Measurements from ENCODE around the gene TECPR1. TPM values are rescaled to one million over a fixed set of nuclear protein-coding genes. Genes with fewer than 3 reads are reported as not detected.
A peak's percentile ranks its signal among the peaks of the same experiment; 100 is the strongest.

TECPR1 gene
- total and polyA plus RNA-seq, 2 donors (not counting 3 experiments of a cell fraction or from before 2014, with no cell fraction given): 12.3 to 97.5 TPM

- H3K27me3 ChIP-seq (ENCODE audit: control insufficient read depth in 2 of 2, insufficient read depth in 2 of 2, low read length in 2 of 2): no peaks in the 10 kb centered on the region
- H4K20me1 ChIP-seq (replicated peaks; ENCODE audit: control insufficient read depth, extremely low read depth, insufficient read depth, low read length): no peaks in the 10 kb centered on the region
- DNase-seq (ENCODE audit: low read depth, low spot score): peak; percentile 59
- ChIA-PET CTCF (interaction anchor here (0.6 to 2.5 kb wide), 8 partner anchors 12 to 575 kb away, joined by 3 to 12 read pairs (median 3); partner anchors contain the start of gene TECPR1), POLR2A (interaction anchor here (0.8 kb wide), 1 partner anchor 15 kb away, joined by 3 read pairs; no protein-coding TSS in a partner anchor)
- dilution Hi-C loops (cut with MboI; ENCODE audit: extremely low pct_ligation_motif_present, low sequenced_read_pairs): no loop called here
- peak overlapping the region; percentile 87 for H3K27ac ChIP-seq (ENCODE audit: insufficient read depth, low read depth, low read length)
- TF ChIP-seq JUN (IDR thresholded peaks at IDR 0.05; ENCODE audit: borderline replicate concordance, insufficient read depth, insufficient read length, low read depth) (no peak), FOS (IDR thresholded peaks at IDR 0.05; ENCODE audit: borderline replicate concordance, insufficient read depth, low read length) (peak; percentile 22), MAX (IDR thresholded peaks at IDR 0.05; ENCODE audit: insufficient read depth, insufficient read length) (no peak)
- H3K4me3 ChIP-seq (replicated peaks in 1 of 3; ENCODE audit: insufficient read depth in 1 of 3, low read depth in 1 of 3, low read length in 3 of 3): no peak overlapping the region
- H3K79me2 ChIP-seq (ENCODE audit: control insufficient read depth, insufficient read depth, low read length): no peaks in the 10 kb centered on the region
- peak; percentile 93 for FAIRE-seq
- peak overlapping the region; percentile 56 for H2AFZ ChIP-seq (ENCODE audit: low read depth, low read length)
- H3K4me1 ChIP-seq (ENCODE audit: control insufficient read depth, extremely low read depth, insufficient read depth, low read length): peaks cover 8% of the 10 kb centered on the region
- H3K4me2 ChIP-seq (ENCODE audit: insufficient read depth, low read length): peak overlapping the region; percentile 78
- intact Hi-C loops (cut with micrococcal nuclease): loop anchor here (1.0 to 2.0 kb wide), 2 partner anchors 15 kb away; partner anchors contain the start of gene BRI3
- no peaks in the 10 kb centered on the region for H3K9me1 ChIP-seq (replicated peaks; ENCODE audit: control insufficient read depth, extremely low read depth, insufficient read depth, low read length)
- H3K9me3 ChIP-seq (replicated peaks; ENCODE audit: control insufficient read depth, insufficient read depth, low read length): no peaks in the 10 kb centered on the region
- H3K9ac ChIP-seq (replicated peaks; ENCODE audit: extremely low read depth, insufficient read depth, low read length): peak overlapping the region; percentile 55
- no TSS peak for BruUV-seq (replicated peaks)
- no peaks in the 10 kb centered on the region for H3K36me3 ChIP-seq (ENCODE audit: control insufficient read depth in 2 of 2, extremely low read depth in 1 of 2, insufficient read depth in 2 of 2, low read length in 2 of 2)
Measured at GRCh38 chr7:98265841-98266271, 13.8 kb upstream of the TECPR1 start.

- POLR2A ChIA-PET: no interaction called here
- H3K36me3 ChIP-seq (ENCODE audit: control insufficient read depth in 2 of 2, extremely low read depth in 1 of 2, insufficient read depth in 2 of 2, low read length in 2 of 2): no peaks in the 10 kb centered on the region
- H2AFZ ChIP-seq (ENCODE audit: low read depth, low read length): no peak overlapping the region
- DNase-seq (ENCODE audit: low read depth, low spot score): no peak
- dilution Hi-C loops (cut with MboI; ENCODE audit: extremely low pct_ligation_motif_present, low sequenced_read_pairs) (no loop called here), intact Hi-C loops (cut with micrococcal nuclease) (no loop called here)
- H3K9me1 ChIP-seq (replicated peaks; ENCODE audit: control insufficient read depth, extremely low read depth, insufficient read depth, low read length): no peaks in the 10 kb centered on the region
- peaks cover 2% of the 10 kb centered on the region for H3K4me1 ChIP-seq (ENCODE audit: control insufficient read depth, extremely low read depth, insufficient read depth, low read length)
- no peak overlapping the region for H3K4me2 ChIP-seq (ENCODE audit: insufficient read depth, low read length)
- CTCF ChIA-PET: interaction anchor here (1.0 kb wide), 1 partner anchor 9 kb away, joined by 3 read pairs; no protein-coding TSS in a partner anchor
- BruUV-seq (replicated peaks): no TSS peak
- no peak overlapping the region for H3K4me3 ChIP-seq (replicated peaks in 1 of 3; ENCODE audit: insufficient read depth in 1 of 3, low read depth in 1 of 3, low read length in 3 of 3)
- H3K79me2 ChIP-seq (ENCODE audit: control insufficient read depth, insufficient read depth, low read length): peaks cover 12% of the 10 kb centered on the region
- no peak overlapping the region for H3K27ac ChIP-seq (ENCODE audit: insufficient read depth, low read depth, low read length)
- TF ChIP-seq MAX (IDR thresholded peaks at IDR 0.05; ENCODE audit: insufficient read depth, insufficient read length) (no peak), GATA2 (IDR thresholded peaks at IDR 0.05; ENCODE audit: insufficient read depth, insufficient read length, low read depth, low read length) (no peak), MYC (IDR thresholded peaks at IDR 0.05; ENCODE audit: low read depth, low read length) (no peak), CTCF (IDR thresholded peaks at IDR 0.05; ENCODE audit: extremely low read depth in 1 of 2, insufficient read depth in 1 of 2, low read depth in 1 of 2, low read length in 2 of 2) (no peak), FOS (IDR thresholded peaks at IDR 0.05; ENCODE audit: borderline replicate concordance, insufficient read depth, low read length) (no peak), POLR2A (IDR thresholded peaks at IDR 0.05; ENCODE audit: low read depth, low read length) (no peak), JUN (IDR thresholded peaks at IDR 0.05; ENCODE audit: borderline replicate concordance, insufficient read depth, insufficient read length, low read depth) (no peak), POLR2AphosphoS5 (IDR thresholded peaks at IDR 0.05; ENCODE audit: insufficient read depth, low read depth, low read length) (no peak), EZH2 (IDR thresholded peaks at IDR 0.05; ENCODE audit: borderline replicate concordance, low read depth, low read length, severe bottlenecking) (no peak)
- H3K9ac ChIP-seq (replicated peaks; ENCODE audit: extremely low read depth, insufficient read depth, low read length): no peak overlapping the region
- H3K9me3 ChIP-seq (replicated peaks; ENCODE audit: control insufficient read depth, insufficient read depth, low read length): no peaks in the 10 kb centered on the region
- no peaks in the 10 kb centered on the region for H4K20me1 ChIP-seq (replicated peaks; ENCODE audit: control insufficient read depth, extremely low read depth, insufficient read depth, low read length)
- no peaks in the 10 kb centered on the region for H3K27me3 ChIP-seq (ENCODE audit: control insufficient read depth in 2 of 2, insufficient read depth in 2 of 2, low read length in 2 of 2)
- no peak for FAIRE-seq
Measured at GRCh38 chr7:98257701-98258100, 5.7 kb upstream of the TECPR1 start.
